ENCODE results near the gene FRY.

FRY gene

GRCh38 chr13:32317716-32318465 lies 286.3 kb downstream of the FRY start:
- no peak for DNase-seq
- TF ChIP-seq POLR2A (IDR thresholded peaks at IDR 0.05; ENCODE audit: low read length): no peak
- TF ChIP-seq GATA1 (IDR thresholded peaks at IDR 0.05; ENCODE audit: low read depth, low read length): no peak

GRCh38 chr13:32320528-32320927 lies 289.0 kb downstream of the FRY start:
- no peak for TF ChIP-seq GATA1 (IDR thresholded peaks at IDR 0.05; ENCODE audit: low read depth, low read length)
- no peak for TF ChIP-seq POLR2A (IDR thresholded peaks at IDR 0.05; ENCODE audit: low read length)
- DNase-seq: no peak

GRCh38 chr13:32323912-32324311 lies 292.3 kb downstream of the FRY start:
- TF ChIP-seq POLR2A (IDR thresholded peaks at IDR 0.05; ENCODE audit: low read length) (no peak), GATA1 (IDR thresholded peaks at IDR 0.05; ENCODE audit: low read depth, low read length) (no peak)
- no peak for DNase-seq

GRCh38 chr13:32330441-32330840 lies 298.9 kb downstream of the FRY start:
- DNase-seq: no peak
- TF ChIP-seq GATA1 (IDR thresholded peaks at IDR 0.05; ENCODE audit: low read depth, low read length) (no peak), POLR2A (IDR thresholded peaks at IDR 0.05; ENCODE audit: low read length) (peak; percentile 3)

- no peak for TF ChIP-seq GATA1 (IDR thresholded peaks at IDR 0.05; ENCODE audit: low read depth, low read length)
- no peak for TF ChIP-seq POLR2A (IDR thresholded peaks at IDR 0.05; ENCODE audit: low read length)
- DNase-seq: no peak
These were observed 303.1 kb downstream of the FRY start for GRCh38 chr13:32334671-32335070.

- TF ChIP-seq GATA1 (IDR thresholded peaks at IDR 0.05; ENCODE audit: low read depth, low read length): no peak
- TF ChIP-seq POLR2A (IDR thresholded peaks at IDR 0.05; ENCODE audit: low read length): no peak
- no peak for DNase-seq
These were observed 309.3 kb downstream of the FRY start for GRCh38 chr13:32340914-32341313.

GRCh38 chr13:32347651-32348050 lies 316.1 kb downstream of the FRY start:
- no peak for TF ChIP-seq POLR2A (IDR thresholded peaks at IDR 0.05; ENCODE audit: low read length)
- TF ChIP-seq GATA1 (IDR thresholded peaks at IDR 0.05; ENCODE audit: low read depth, low read length): no peak
- DNase-seq: no peak

Data from erythroblast (primary cell).